Stimulated activated memory B cell treated with anti-CD40 and anti-IgM and Interleukin-4, amounts not matched to agents 10 μg/mL and 1 μg/mL and 100 μg/mL, for 72 hours (primary cell): ENCODE results near the gene DNAL1.

Source experiments
- ATAC-seq: fragments of 150-1000 bp; cut with Tn5 transposase; 2 replicates; pipeline ENCODE4 v1.10.0; 2021
- H3K27ac Mint-ChIP-seq: one replicate; pipeline ENCODE4 v1.8.0; 2022; ENCODE audit warnings: mild to moderate bottlenecking, mixed read lengths
- H3K27me3 Mint-ChIP-seq: one replicate; pipeline ENCODE4 v1.8.0; 2022; ENCODE audit warnings: mixed read lengths
- H3K36me3 Mint-ChIP-seq: one replicate; pipeline ENCODE4 v1.8.0; 2022; ENCODE audit warnings: mixed read lengths
- H3K4me1 Mint-ChIP-seq: one replicate; pipeline ENCODE4 v1.8.0; 2022; ENCODE audit warnings: mixed read lengths
- H3K4me3 Mint-ChIP-seq: one replicate; pipeline ENCODE4 v1.8.0; 2022; ENCODE audit warnings: mild to moderate bottlenecking, moderate library complexity, mixed read lengths
- H3K9me3 Mint-ChIP-seq: one replicate; pipeline ENCODE4 v1.8.0; 2022; ENCODE audit warnings: mixed read lengths

DNAL1 gene

GRCh38 chr14:73747379-73748211 is 102.8 kb downstream of the DNAL1 start:
- peak overlapping the region; percentile 15 for H3K4me3 Mint-ChIP-seq
- no peak for ATAC-seq

GRCh38 chr14:73748858-73749357 is 104.1 kb downstream of the DNAL1 start:
- no peaks in the 10 kb centered on the region for H3K27me3 Mint-ChIP-seq
- H3K36me3 Mint-ChIP-seq, result no peaks in the 10 kb centered on the region
- H3K4me1 Mint-ChIP-seq, result peaks cover 97% of the 10 kb centered on the region
- peak overlapping the region; percentile 87 for H3K27ac Mint-ChIP-seq
- H3K9me3 Mint-ChIP-seq, result no peaks in the 10 kb centered on the region
- H3K4me3 Mint-ChIP-seq, result no peak overlapping the region
- no peak for ATAC-seq

More at GRCh38 chr14:73747379-73748211, 102.8 kb downstream of the DNAL1 start:
- Mint-ChIP-seq H3K27me3 (no peaks in the 10 kb centered on the region), H3K27ac (peak overlapping the region; percentile 87), H3K36me3 (no peaks in the 10 kb centered on the region), H3K4me1 (peaks cover 97% of the 10 kb centered on the region), H3K9me3 (no peaks in the 10 kb centered on the region)

GRCh38 chr14:73749706-73750530 is 105.1 kb downstream of the DNAL1 start:
- H3K27ac Mint-ChIP-seq, result peak overlapping the region; percentile 14
- no peak overlapping the region for H3K4me3 Mint-ChIP-seq
- no peaks in the 10 kb centered on the region for H3K9me3 Mint-ChIP-seq
- H3K4me1 Mint-ChIP-seq, result peaks cover 97% of the 10 kb centered on the region
- ATAC-seq, result no peak
- no peaks in the 10 kb centered on the region for H3K36me3 Mint-ChIP-seq
- H3K27me3 Mint-ChIP-seq, result no peaks in the 10 kb centered on the region

- peaks cover 97% of the 10 kb centered on the region for H3K4me1 Mint-ChIP-seq
- H3K27me3 Mint-ChIP-seq, result no peaks in the 10 kb centered on the region
- H3K9me3 Mint-ChIP-seq, result no peaks in the 10 kb centered on the region
- no peak for ATAC-seq
- H3K36me3 Mint-ChIP-seq, result no peaks in the 10 kb centered on the region
- peak overlapping the region; percentile 14 for H3K27ac Mint-ChIP-seq
- no peak overlapping the region for H3K4me3 Mint-ChIP-seq
Measured at GRCh38 chr14:73750531-73750901, 105.7 kb downstream of the DNAL1 start.

- Mint-ChIP-seq H3K4me3 (peak overlapping the region; percentile 21), H3K27me3 (no peaks in the 10 kb centered on the region), H3K9me3 (no peaks in the 10 kb centered on the region), H3K4me1 (peaks cover 97% of the 10 kb centered on the region), H3K27ac (peak overlapping the region; percentile 86), H3K36me3 (no peaks in the 10 kb centered on the region)
- peak; percentile 18 for ATAC-seq
Measured at GRCh38 chr14:73751157-73751691, 106.4 kb downstream of the DNAL1 start.

GRCh38 chr14:73752297-73752992 is 107.7 kb downstream of the DNAL1 start:
- Mint-ChIP-seq H3K36me3 (peaks cover 5% of the 10 kb centered on the region), H3K27me3 (no peaks in the 10 kb centered on the region), H3K4me1 (peaks cover 97% of the 10 kb centered on the region), H3K27ac (peak overlapping the region; percentile 86), H3K4me3 (peak overlapping the region; percentile 83), H3K9me3 (no peaks in the 10 kb centered on the region)
- no peak for ATAC-seq
